GM21423 (cell line): ENCODE measurements around the gene OR52K1.
"Not testable (repeated sequence)": the region's sequence is repeated elsewhere in the genome, so short reads cannot be mapped to it uniquely, and the experiment has no call there.

Experiments
- ATAC-seq: cut with Tn5 transposase; IDR thresholded peaks from one replicate; pipeline ENCODE4 v1.9.1; 2021; ENCODE audit warnings: mild to moderate bottlenecking, moderate library complexity; ENCODE audit not compliant: unreplicated experiment

Gene OR52K1

GRCh38 chr11:4491405-4491804 lies 9.0 kb downstream of the OR52K1 start:
- ATAC-seq, result not testable (repeated sequence)

DNA sequence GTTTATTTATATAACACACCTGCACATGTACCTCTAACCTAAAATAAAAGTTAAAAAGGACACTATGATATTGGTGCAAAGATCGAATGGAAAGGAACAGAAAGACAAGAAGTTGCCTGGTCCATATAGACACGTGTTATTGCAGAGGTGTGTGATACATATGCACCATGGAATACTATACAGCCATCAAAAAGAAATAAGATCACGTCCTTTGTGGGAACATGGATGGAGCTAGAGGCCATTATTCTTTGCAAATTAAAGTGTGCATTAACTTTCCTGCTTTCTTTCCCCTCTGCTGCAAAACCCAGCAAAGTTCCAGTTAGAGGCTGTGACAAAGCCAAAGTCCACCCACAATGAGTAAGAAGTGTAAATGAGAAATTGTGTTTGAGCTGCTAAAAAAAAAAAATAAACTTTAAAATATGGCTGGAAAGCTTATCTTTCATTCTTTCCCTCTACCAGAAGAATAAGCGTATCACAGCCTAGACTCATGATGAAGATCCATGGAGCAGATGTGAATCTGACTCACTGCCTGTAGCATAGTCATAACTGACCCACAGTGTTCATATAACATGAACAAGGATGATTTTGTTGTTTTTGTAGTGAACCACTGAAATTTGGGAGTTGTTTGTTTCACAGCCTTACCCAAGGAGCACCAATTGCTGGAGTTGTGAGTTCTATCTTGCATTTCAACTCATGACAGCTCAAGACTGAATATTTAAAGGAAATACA lies 9.6 kb downstream of the OR52K1 start:
- no peak for ATAC-seq

- no peak for ATAC-seq
These were observed 11.0 kb downstream of the OR52K1 start for GRCh38 chr11:4493480-4493818.

DNA sequence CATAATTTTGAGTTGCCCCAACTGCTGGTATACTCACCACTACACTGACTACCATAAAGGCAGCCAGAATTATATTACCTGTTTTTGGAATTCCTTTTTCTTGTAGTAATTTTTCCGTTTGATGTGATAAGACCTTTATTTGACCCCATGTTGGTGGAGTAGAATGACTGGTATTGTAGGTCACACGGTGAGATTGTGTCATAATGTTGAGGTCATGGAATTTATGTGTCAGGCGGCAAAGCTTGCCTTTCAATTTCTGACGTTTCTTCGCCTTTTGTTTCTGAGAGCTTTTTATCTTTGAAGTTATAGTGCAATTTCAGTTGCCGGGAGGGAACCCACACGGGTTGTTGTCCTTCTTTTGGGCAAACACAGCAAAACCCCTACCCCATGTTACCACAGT lies 13.0 kb downstream of the OR52K1 start:
- no peak for ATAC-seq

DNA sequence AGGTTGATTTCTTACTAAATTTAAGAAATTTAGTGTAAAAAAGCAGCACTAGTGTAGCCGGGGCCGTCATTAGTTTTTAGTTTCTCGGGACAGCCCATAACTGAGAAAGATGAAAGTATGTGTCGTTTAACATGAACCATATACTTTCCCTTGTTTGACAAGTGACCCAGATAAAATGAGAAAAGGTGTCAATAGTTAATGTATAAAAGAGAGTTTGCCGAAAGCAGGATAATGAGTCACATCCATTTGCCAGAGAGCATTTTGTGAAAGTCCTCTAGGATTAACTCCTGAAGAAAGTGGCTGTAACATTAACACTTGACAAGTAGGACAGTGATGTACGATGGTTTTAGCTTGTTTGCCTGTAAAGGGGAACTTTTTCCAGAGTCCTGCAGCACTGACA lies 13.5 kb downstream of the OR52K1 start:
- ATAC-seq, result no peak

DNA sequence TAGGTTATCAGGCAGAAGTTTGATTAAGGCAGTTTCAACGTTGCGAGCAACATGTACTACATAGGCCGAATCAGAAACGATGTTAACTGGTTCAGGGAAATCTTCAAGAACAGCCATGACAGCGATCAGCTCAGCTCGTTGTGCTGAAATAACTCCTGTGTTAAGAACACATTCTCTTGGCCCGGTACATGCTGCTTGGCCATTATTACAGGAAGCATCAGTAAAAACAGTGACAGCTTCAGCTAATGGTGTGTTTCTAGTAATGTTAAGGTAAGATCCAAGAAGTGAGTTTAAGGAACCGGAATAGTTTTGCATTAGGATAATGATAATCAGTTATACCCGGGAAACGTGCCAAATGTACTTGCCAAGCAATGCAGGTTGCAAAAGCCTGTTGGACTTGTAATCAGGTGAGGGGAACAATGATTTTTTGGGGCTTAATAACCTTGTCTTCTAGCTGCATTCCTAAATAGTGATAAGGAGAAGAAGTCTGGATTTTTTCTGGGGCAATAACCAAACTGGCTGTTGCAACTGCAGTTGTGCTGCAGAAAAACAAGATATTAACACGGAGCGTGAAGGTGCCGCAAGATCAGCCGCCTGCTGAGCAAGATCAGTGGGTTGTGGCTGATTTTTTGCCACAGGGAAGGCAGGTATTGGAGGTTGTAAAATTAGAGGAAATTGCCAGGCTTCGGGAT lies 14.3 kb downstream of the OR52K1 start:
- ATAC-seq, result no peak

GRCh38 chr11:4508886-4509285 lies 26.4 kb downstream of the OR52K1 start:
- ATAC-seq, result no peak

GRCh38 chr11:4511282-4512245 lies 29.1 kb downstream of the OR52K1 start:
- no peak for ATAC-seq

DNA sequence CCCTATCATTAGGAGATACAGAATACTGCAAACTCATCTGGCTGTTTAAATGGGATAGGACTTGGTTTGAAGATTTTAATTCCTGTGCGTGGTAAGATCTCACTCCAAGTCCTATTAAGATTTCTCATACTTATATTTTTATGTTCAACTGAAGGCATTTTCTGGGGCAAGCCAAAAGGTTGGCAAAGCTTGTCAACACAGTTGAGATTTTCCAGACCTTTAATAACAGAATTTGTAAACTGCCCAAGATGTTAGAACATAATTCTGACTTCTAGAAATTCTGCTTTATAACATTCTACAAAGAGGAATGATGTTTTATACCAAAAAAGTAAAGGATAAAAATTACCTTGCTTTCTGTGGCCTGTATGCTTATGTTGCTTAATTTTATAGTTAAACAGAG lies 31.8 kb downstream of the OR52K1 start:
- ATAC-seq, result no peak

DNA sequence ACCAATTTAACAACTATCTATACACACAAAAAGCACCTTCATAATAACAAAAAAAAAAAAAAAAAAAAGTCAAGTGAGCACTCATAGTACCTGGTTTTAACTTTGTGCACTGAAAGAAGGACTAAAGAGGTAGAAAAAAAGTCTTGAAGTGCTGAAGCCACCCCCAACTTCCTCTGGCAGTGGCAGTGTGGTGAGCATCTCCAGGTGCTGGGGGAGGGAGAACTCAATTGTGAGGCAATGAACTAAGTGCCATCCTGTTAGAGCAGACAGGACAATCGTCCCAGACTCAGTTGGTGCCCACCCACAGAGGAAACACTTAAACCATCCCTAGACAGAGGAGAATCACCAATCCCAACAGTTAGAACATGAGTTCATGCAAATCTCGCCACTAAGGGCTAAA lies 39.9 kb downstream of the OR52K1 start:
- no peak for ATAC-seq

DNA sequence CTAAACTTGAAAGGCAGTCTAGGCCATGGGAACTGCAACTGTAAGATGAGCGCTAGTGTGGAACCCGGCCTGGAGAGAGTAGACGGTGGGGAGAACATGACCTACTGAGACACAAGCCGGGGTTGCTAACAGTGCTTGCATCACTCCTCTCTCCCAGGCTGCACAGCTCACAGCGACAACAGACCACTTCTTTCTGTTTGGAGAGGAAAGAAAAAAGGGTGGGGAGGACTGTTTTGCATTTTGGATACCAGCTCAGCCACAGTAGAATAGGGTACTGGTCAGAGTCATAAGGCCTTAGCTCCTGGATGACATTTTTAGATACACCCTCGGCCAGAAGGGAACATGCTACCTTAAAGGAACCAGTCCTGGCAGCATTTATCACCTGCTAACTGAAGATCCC lies 40.3 kb downstream of the OR52K1 start:
- ATAC-seq, result no peak

- no peak for ATAC-seq
These were observed 41.2 kb downstream of the OR52K1 start for GRCh38 chr11:4523666-4524065.

- no peak for ATAC-seq
These were observed 45.5 kb downstream of the OR52K1 start for GRCh38 chr11:4527926-4528325.

DNA sequence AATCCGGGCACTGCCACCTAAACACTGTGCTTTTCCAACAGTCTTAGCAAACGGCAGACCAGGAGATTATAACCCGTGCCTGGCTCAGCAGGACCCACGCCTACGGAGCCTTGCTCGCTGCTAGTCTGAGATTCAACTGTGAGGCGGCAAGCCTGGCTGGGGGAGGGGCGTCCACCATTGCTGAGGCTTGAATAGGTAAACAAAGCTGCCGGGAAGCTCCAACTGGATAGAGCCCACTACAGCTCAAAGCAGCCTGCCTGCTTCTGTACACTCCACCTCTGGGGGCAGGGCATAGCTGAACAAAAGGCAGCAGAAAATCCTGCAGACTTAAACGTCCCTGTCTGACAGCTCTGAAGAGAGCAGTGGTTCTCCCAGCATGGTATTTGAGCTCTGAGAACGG lies 49.2 kb downstream of the OR52K1 start:
- not testable (repeated sequence) for ATAC-seq

- no peak for ATAC-seq
These were observed 57.3 kb downstream of the OR52K1 start for GRCh38 chr11:4539603-4540219.

DNA sequence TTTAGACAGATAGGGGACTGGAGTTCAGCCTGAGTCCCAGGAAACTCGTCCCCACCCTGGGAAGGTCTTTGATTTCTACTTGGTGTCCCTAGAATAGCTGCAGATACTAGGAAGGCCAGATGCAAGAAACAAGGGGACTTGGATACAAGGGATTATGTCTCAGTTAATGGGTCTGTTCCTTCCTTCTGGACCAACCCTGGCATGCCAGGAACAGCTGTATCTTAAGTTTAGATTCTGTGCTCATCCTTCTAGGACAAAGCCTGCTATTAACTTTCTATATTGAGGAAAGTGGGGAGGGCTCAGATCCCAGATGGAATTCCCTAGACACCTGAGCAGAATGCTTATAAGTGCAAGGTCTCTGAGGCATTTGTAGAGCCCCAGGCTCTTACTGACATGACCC lies 58.6 kb downstream of the OR52K1 start:
- ATAC-seq, result no peak
